Esophagus squamous epithelium (tissue), 5 donors: ENCODE results near the gene RAET1L. TPM values are rescaled to one million over a fixed set of nuclear protein-coding genes. Genes with fewer than 3 reads are reported as not detected.
"Not testable (repeated sequence)": the region's sequence is repeated elsewhere in the genome, so short reads cannot be mapped to it uniquely, and the experiment has no call there.

Source experiments
- DNase-seq: peaks from one replicate; lab custom pipeline; 2025; lab: John Stamatoyannopoulos, UW
- H3K27ac ChIP-seq, 4 donors: fragments of 200-600 bp; sonication (generic); one replicate each; pipeline ENCODE4 v1.5.1; 2016 to 2019; ENCODE audit warnings: mild to moderate bottlenecking in 1 of 4
- H3K27me3 ChIP-seq, 4 donors: fragments of 200-600 bp; sonication (generic); 1 replicate in 3 of 4; 2 replicates in 1 of 4; pipeline versions ENCODE4 v1.5.1 to v1.6.0; 2017 to 2021; ENCODE audit warnings: antibody characterized with exemption in 1 of 4
- H3K36me3 ChIP-seq, 3 donors: fragments of 200-600 bp; sonication (generic); one replicate each; pipeline ENCODE4 v1.5.1; 2016 to 2019
- H3K4me1 ChIP-seq, 3 donors: fragments of 200-600 bp; sonication (generic); one replicate each; pipeline ENCODE4 v1.5.1; 2017 to 2019
- H3K4me3 ChIP-seq, 4 donors: fragments of 200-600 bp; sonication (generic); 1 replicate in 3 of 4; 2 replicates in 1 of 4; pipeline ENCODE4 v1.5.1; 2016 to 2019; ENCODE audit warnings: mild to moderate bottlenecking in 2 of 4, moderate library complexity in 1 of 4
- H3K9me3 ChIP-seq, 3 donors: fragments of 200-600 bp; sonication (generic); one replicate each; pipeline ENCODE4 v1.5.1; 2016 to 2019
- POLR2A ChIP-seq, 4 donors: fragments of 450-650 bp; IDR thresholded peaks; one replicate each; pipeline ENCODE4 v1.6.1; 2017; ENCODE audit warnings: antibody characterized with exemption in 4 of 4, mild to moderate bottlenecking in 4 of 4, moderate library complexity in 3 of 4
- WGBS, 2 donors: methylation state at CpG; one replicate each; pipeline ENCODE4 v1.1.5; 2018; 5-methylcytosine and 5-hydroxymethylcytosine counted together
- intact Hi-C: fragments of 100-400 bp; cut with DNase I; formaldehyde crosslinking; loops from one replicate; pipeline ENCODE4 v1.15.0; 2022
- total RNA-seq, 4 donors: library from RNA; depleted of rRNA; stranded (reverse); fragments of >200 nt; gene quantifications; one replicate each; pipeline ENCODE4 v1.1.0, GENCODE V29; 2016
- TF ChIP-seq, protein P1 (sequence below), 6 experiments: fragments of 450-650 bp in 4 of 6; fragments of 200-600 bp in 2 of 6; sonication (generic) in 2 of 6; IDR thresholded peaks; one replicate each; pipeline ENCODE4 v1.5.1; 2016 to 2019; ENCODE audit warnings: antibody characterized with exemption in 6 of 6, mild to moderate bottlenecking in 4 of 6, moderate library complexity in 4 of 6
- donor health status: DM: yes; HTN: yes; CAD: no.

The RAET1L gene
- total RNA-seq, 4 donors from 2014 or later: 14.5 to 99.5 (median 62.5) TPM

DNA sequence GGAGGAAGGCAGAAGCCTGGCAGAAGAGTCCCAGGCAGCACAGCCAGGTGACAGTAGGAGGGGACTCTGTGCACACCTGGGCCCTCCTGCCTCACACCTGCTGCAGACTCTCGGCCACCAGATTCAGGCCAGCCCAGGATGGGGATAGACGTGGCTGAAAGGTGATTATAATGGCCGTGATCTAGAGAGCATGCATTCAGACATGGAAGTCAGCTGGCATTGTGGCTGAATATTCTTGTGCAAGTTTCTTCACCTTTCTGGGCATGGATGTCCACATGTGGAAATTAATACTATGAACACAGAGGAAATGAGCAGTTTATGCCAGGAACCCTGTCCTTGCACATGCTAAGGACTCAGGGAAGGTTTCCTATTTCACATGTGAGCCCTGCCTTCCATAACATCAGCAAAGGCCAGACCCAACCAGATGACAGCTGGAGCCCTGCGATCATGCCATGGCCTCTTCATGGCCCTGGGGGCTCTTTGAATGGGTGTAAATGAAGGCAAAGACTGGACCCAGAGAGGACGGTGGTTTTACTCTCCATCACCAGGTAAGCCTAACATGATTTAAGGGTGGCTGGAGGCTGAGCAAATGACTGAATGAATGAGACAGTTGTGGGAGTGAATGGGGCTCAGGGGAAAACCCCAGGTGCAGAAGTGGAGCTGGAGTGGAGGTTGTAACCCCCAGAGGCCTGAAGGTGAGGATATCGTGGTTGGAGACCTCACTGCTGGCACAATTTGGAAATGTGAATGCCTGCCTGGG, 2.7 kb upstream of the RAET1L start:
- no peak overlapping the region for H3K27ac ChIP-seq
- H3K9me3 ChIP-seq: no peaks in the 10 kb centered on the region
- WGBS, 2 donors: 60 to 69% methylated on average over 3 to 6 of the region's 6 CpGs
- H3K4me3 ChIP-seq: no peak overlapping the region
- intact Hi-C loops: no loop called here
- peaks cover 16 to 39% (median 20%) of the 10 kb centered on the region in 3 donors for H3K4me1 ChIP-seq
- DNase-seq: no peak
- peaks cover 0 to 49% (median 0%) of the 10 kb centered on the region in 4 donors for H3K27me3 ChIP-seq
- H3K36me3 ChIP-seq: no peaks in the 10 kb centered on the region
- TF ChIP-seq POLR2A (IDR thresholded peaks at IDR 0.05): no peak
- TF ChIP-seq, protein P1, sequence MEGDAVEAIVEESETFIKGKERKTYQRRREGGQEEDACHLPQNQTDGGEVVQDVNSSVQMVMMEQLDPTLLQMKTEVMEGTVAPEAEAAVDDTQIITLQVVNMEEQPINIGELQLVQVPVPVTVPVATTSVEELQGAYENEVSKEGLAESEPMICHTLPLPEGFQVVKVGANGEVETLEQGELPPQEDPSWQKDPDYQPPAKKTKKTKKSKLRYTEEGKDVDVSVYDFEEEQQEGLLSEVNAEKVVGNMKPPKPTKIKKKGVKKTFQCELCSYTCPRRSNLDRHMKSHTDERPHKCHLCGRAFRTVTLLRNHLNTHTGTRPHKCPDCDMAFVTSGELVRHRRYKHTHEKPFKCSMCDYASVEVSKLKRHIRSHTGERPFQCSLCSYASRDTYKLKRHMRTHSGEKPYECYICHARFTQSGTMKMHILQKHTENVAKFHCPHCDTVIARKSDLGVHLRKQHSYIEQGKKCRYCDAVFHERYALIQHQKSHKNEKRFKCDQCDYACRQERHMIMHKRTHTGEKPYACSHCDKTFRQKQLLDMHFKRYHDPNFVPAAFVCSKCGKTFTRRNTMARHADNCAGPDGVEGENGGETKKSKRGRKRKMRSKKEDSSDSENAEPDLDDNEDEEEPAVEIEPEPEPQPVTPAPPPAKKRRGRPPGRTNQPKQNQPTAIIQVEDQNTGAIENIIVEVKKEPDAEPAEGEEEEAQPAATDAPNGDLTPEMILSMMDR (IDR thresholded peaks at IDR 0.05): no peak

DNA sequence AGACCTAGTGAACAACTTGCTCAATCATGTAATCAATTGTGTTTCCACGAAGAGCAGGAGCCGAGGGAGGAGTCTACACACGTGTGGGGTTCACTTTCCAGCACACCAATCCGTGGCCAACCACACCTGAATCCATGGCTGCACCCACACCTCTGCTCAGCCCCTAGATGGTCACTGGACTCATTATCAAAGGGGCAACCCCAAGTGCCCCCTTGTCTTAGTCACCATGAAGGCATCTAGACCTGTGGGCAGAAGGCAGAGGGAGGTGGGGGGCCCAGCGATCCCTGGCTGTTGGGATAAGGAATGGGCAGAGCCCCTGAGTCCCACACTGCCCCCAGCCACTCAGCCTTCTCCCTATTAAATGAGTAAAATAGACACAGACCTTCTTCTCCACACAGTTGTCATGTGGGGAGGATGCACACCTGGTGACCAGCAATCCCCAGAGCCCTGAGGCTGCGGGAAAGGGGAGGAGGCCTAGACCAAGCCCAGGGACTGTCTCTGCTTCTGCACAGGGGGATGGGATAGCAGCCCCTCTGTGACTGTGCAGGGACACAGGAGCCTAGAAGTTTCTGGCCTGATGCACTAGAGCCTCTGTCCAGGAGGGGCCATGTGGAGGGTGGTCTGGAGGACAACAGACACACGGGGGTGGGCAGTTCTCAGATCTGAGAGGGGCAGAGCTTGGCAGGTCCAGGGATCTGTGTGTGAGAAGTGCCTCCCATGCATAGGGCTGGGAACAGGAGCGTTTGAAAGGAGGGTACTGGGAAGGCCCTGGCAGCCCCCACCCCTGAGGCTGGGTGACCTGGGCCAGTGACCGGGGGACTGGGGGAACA, 1.9 kb upstream of the RAET1L start:
- H3K9me3 ChIP-seq: no peaks in the 10 kb centered on the region
- H3K27ac ChIP-seq: no peak overlapping the region
- TF ChIP-seq, protein P1 (IDR thresholded peaks at IDR 0.05): no peak
- no peaks in the 10 kb centered on the region for H3K36me3 ChIP-seq
- H3K27me3 ChIP-seq: peaks cover 0 to 49% (median 0%) of the 10 kb centered on the region in 4 donors
- 70 to 85% methylated on average over 8 of the region's 9 CpGs for WGBS, 2 donors
- intact Hi-C loops: no loop called here
- no peak for DNase-seq
- H3K4me3 ChIP-seq: no peak overlapping the region
- H3K4me1 ChIP-seq: peaks cover 16 to 39% (median 20%) of the 10 kb centered on the region in 3 donors

DNA sequence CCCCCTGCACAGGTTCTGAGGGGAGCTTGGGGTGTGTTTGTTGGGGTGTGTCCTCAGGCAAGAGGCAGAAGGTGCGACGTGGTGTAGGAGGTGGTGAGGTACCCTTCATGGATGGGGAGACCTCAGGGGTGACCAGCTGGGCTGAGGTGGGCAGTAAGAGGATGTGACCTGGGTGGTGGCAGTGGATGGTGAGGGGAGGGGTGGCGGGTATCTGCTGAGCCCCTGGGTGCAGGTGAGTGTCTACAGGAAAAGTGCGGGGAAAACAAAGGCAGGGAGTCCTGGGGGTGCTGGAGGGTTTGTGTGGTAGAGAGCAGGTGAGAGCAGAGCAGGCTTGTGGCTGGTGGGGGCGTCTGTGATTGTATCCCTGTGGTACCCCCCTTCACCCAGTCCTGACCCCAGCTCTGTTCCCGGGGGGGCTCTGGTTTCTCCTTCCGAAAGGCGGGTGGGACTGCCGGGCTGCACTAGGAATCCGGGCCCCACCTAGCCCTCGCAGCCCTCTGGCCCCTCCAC, 631 bp downstream of the RAET1L start:
- H3K27me3 ChIP-seq: peaks cover 0 to 49% (median 0%) of the 10 kb centered on the region in 4 donors
- H3K27ac ChIP-seq: peak overlapping the region; percentile 39 to 85 (median 70)
- H3K36me3 ChIP-seq: no peaks in the 10 kb centered on the region
- peaks cover 16 to 39% (median 20%) of the 10 kb centered on the region in 3 donors for H3K4me1 ChIP-seq
- WGBS, 2 donors: 13 to 47% methylated on average over 6 to 9 of the region's 11 CpGs
- H3K9me3 ChIP-seq: no peaks in the 10 kb centered on the region
- intact Hi-C loops: no loop called here
- no peak for DNase-seq
- TF ChIP-seq, protein P1 (IDR thresholded peaks at IDR 0.05): no peak
- peak overlapping the region; percentile 9 to 57 (median 44) for H3K4me3 ChIP-seq

DNA sequence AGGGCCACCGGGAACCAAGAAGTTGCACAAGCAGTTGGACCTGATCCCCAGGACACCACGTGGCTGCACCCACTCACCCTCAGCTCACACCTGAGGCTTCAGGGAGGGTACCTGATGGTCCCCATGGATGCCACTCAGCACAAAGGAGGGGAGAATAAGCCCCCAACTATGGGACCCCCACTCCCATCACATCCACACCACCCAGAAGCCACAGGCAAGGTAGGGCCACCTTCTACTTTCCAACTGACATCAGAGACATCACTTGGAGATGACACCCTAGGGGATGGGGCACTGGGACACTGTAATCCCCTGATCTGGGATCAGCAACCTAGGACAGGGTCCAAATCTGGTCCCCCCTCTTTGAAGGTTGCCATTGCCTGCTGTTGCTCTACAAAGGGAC, 1.3 kb downstream of the RAET1L start:
- H3K9me3 ChIP-seq, H3K4me3 ChIP-seq, intact Hi-C loops, DNase-seq, H3K27ac ChIP-seq, H3K36me3 ChIP-seq: not testable (repeated sequence)
- peaks cover 16 to 42% (median 20%) of the 10 kb centered on the region in 3 donors for H3K4me1 ChIP-seq
- H3K27me3 ChIP-seq: peaks cover 0 to 52% (median 0%) of the 10 kb centered on the region in 4 donors
- WGBS, 2 donors: 70 to 80% methylated on average over 2 of the region's 2 CpGs

DNA sequence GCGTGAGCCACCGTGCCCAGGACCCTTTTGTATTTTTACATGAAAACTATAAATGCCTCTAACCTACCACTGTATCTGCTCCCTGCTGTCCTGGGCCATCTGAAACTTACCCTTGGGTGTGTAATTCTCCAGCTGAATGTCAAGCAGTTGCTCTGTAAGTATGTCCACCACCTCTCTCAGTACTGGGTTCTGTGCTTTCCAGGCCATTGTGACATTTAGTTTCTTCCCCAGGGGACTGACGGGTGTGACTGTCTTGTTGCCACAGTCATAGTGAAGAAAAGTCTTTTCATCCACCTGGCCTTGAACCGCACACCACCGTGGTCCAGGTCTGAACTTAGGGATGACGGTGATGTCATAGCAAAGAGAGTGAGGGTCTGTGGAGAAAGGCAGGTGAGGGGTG, 3.5 kb downstream of the RAET1L start:
- Histone ChIP-seq H3K27me3 (peaks cover 0 to 55% (median 0%) of the 10 kb centered on the region in 4 donors), H3K4me1 (peaks cover 16 to 33% (median 20%) of the 10 kb centered on the region in 3 donors)
- intact Hi-C loops, H3K27ac ChIP-seq, H3K4me3 ChIP-seq, H3K36me3 ChIP-seq, DNase-seq, H3K9me3 ChIP-seq: not testable (repeated sequence)
- WGBS, 2 donors: no CpG with 5 or more reads among the region's 6 CpGs
